ENCODE measurements around the gene EXOC3L4.

The EXOC3L4 gene

GRCh38 chr14:103093856-103094405 lies 594 bp upstream of the EXOC3L4 start:
- DNase-seq: no peak

GRCh38 chr14:103095210-103095778 lies 769 bp downstream of the EXOC3L4 start:
- no peak for DNase-seq

- no peak for DNase-seq
Observed at GRCh38 chr14:103096387-103096786, 1.9 kb downstream of the EXOC3L4 start.

- DNase-seq: no peak
Observed at GRCh38 chr14:103097244-103097993, 2.9 kb downstream of the EXOC3L4 start.

- DNase-seq: no peak
Observed at GRCh38 chr14:103097994-103098957, 3.8 kb downstream of the EXOC3L4 start.

- DNase-seq: no peak
Observed at GRCh38 chr14:103099081-103099732, 4.7 kb downstream of the EXOC3L4 start.

- no peak for DNase-seq
Observed at GRCh38 chr14:103099733-103100280, 5.3 kb downstream of the EXOC3L4 start.

GRCh38 chr14:103100281-103101121 lies 6.0 kb downstream of the EXOC3L4 start:
- no peak for DNase-seq

GRCh38 chr14:103101257-103101962 lies 6.9 kb downstream of the EXOC3L4 start:
- no peak for DNase-seq

- no peak for DNase-seq
Observed at GRCh38 chr14:103101963-103102688, 7.6 kb downstream of the EXOC3L4 start.

- no peak for DNase-seq
Observed at GRCh38 chr14:103102689-103103260, 8.2 kb downstream of the EXOC3L4 start.

- DNase-seq: no peak
Observed at GRCh38 chr14:103103461-103104388, 9.2 kb downstream of the EXOC3L4 start.

GRCh38 chr14:103104389-103104653 lies 9.8 kb downstream of the EXOC3L4 start:
- DNase-seq: no peak

- peak; percentile 51 for DNase-seq
Observed at GRCh38 chr14:103104654-103105452, 10.3 kb downstream of the EXOC3L4 start.

GRCh38 chr14:103105580-103106150 lies 11.1 kb downstream of the EXOC3L4 start:
- DNase-seq: no peak

- DNase-seq: no peak
Observed at GRCh38 chr14:103107455-103107854, 12.9 kb downstream of the EXOC3L4 start.

- no peak for DNase-seq
Observed at GRCh38 chr14:103107941-103108748, 13.6 kb downstream of the EXOC3L4 start.
